Thyroid gland (tissue), 4 donors: ENCODE results near the gene SEC16B. TPM values are rescaled to one million over a fixed set of nuclear protein-coding genes. Genes with fewer than 3 reads are reported as not detected.
"Not testable (repeated sequence)": the region's sequence is repeated elsewhere in the genome, so short reads cannot be mapped to it uniquely, and the experiment has no call there.

ENCODE experiments used
- DNase-seq, 2 donors: peaks; one replicate each; pipeline ENCODE4 v3.0.0-alpha.2; 2019
- H3K27ac ChIP-seq, 3 donors: fragments of 200-600 bp; sonication (generic); 1 replicate in 2 of 3; 2 replicates in 1 of 3; pipeline ENCODE4 v1.5.1; 2016 to 2019; ENCODE audit warnings: mild to moderate bottlenecking in 1 of 3, moderate library complexity in 1 of 3
- H3K27me3 ChIP-seq: fragments of 200-600 bp; sonication (generic); one replicate; pipeline ENCODE4 v1.5.1; 2019
- H3K36me3 ChIP-seq, 2 donors: fragments of 200-600 bp; sonication (generic); one replicate each; pipeline ENCODE4 v1.5.1; 2016 to 2019
- H3K4me1 ChIP-seq, 2 donors: fragments of 200-600 bp; sonication (generic); one replicate each; pipeline ENCODE4 v1.5.1; 2017 to 2019
- H3K4me3 ChIP-seq, 3 donors: fragments of 200-600 bp; sonication (generic); replicated peaks in 1 of 3; 1 replicate in 2 of 3; 2 replicates in 1 of 3; pipeline ENCODE4 v1.5.1; 2016; ENCODE audit warnings: mild to moderate bottlenecking in 1 of 3
- H3K9me3 ChIP-seq: fragments of 200-600 bp; sonication (generic); one replicate; pipeline ENCODE4 v1.5.1; 2017
- CTCF ChIP-seq, 6 experiments: fragments of 200-600 bp in 3 of 6; fragments of 450-650 bp in 3 of 6; sonication (generic) in 3 of 6; IDR thresholded peaks; one replicate each; pipeline ENCODE4 v1.5.1; 2016 to 2019; ENCODE audit warnings: antibody characterized with exemption in 6 of 6, mild to moderate bottlenecking in 2 of 6, inconsistent platforms in 1 of 6, moderate library complexity in 1 of 6
- POLR2A ChIP-seq, 2 donors: fragments of 450-650 bp; IDR thresholded peaks; one replicate each; pipeline ENCODE4 v1.6.1; 2017; ENCODE audit warnings: antibody characterized with exemption in 2 of 2, mild to moderate bottlenecking in 2 of 2, moderate library complexity in 1 of 2
- WGBS, 2 donors: methylation state at CpG; one replicate each; pipeline ENCODE4 v1.1.5; 2017; 5-methylcytosine and 5-hydroxymethylcytosine counted together
- intact Hi-C: fragments of 100-400 bp; cut with DNase I; formaldehyde crosslinking; loops from one replicate; pipeline ENCODE4 v1.15.1; 2023
- total RNA-seq, 4 donors: library from RNA; depleted of rRNA; stranded (reverse); fragments of >200 nt; gene quantifications; one replicate each; pipeline ENCODE4 v1.2.3, GENCODE V29; 2016

The SEC16B gene
- total RNA-seq, 4 donors from 2014 or later = 3.8 to 12.8 (median 6.2) TPM

- H3K4me1 ChIP-seq = peaks cover 0 to 4% of the 10 kb centered on the region in 2 donors
- no peak for DNase-seq
- WGBS, 2 donors = 81 to 90% methylated on average over 4 of the region's 4 CpGs
- no peak overlapping the region for H3K27ac ChIP-seq
- H3K9me3 ChIP-seq = no peaks in the 10 kb centered on the region
- H3K4me3 ChIP-seq = no peak overlapping the region
- TF ChIP-seq POLR2A (IDR thresholded peaks at IDR 0.05) (no peak), CTCF (IDR thresholded peaks at IDR 0.05) (no peak)
- intact Hi-C loops = no loop called here
- H3K27me3 ChIP-seq = no peaks in the 10 kb centered on the region
- H3K36me3 ChIP-seq = no peaks in the 10 kb centered on the region
These were observed 29.1 kb upstream of the SEC16B start for GRCh38 chr1:177998696-177999631.

- H3K4me1 ChIP-seq = peaks cover 0 to 4% of the 10 kb centered on the region in 2 donors
- 89 to 92% methylated on average over 5 of the region's 5 CpGs for WGBS, 2 donors
- intact Hi-C loops = no loop called here
- no peaks in the 10 kb centered on the region for H3K36me3 ChIP-seq
- H3K27me3 ChIP-seq = no peaks in the 10 kb centered on the region
- no peaks in the 10 kb centered on the region for H3K9me3 ChIP-seq
- no peak for DNase-seq
- TF ChIP-seq CTCF (IDR thresholded peaks at IDR 0.05) (no peak), POLR2A (IDR thresholded peaks at IDR 0.05) (no peak)
- no peak overlapping the region for H3K27ac ChIP-seq
- H3K4me3 ChIP-seq = no peak overlapping the region
These were observed 27.1 kb upstream of the SEC16B start for GRCh38 chr1:177996957-177997356.

GRCh38 chr1:177995369-177995768 lies 25.5 kb upstream of the SEC16B start:
- H3K4me3 ChIP-seq = no peak overlapping the region
- 95% methylated on average over 5 of the region's 5 CpGs for WGBS, 2 donors
- peaks cover 0 to 4% of the 10 kb centered on the region in 2 donors for H3K4me1 ChIP-seq
- no peaks in the 10 kb centered on the region for H3K36me3 ChIP-seq
- H3K9me3 ChIP-seq = no peaks in the 10 kb centered on the region
- intact Hi-C loops = no loop called here
- no peaks in the 10 kb centered on the region for H3K27me3 ChIP-seq
- TF ChIP-seq POLR2A (IDR thresholded peaks at IDR 0.05) = no peak
- TF ChIP-seq CTCF (IDR thresholded peaks at IDR 0.05) = no peak
- no peak for DNase-seq
- H3K27ac ChIP-seq = no peak overlapping the region

- 82 to 88% methylated on average over 5 of the region's 5 CpGs for WGBS, 2 donors
These were observed 16.4 kb upstream of the SEC16B start for GRCh38 chr1:177986281-177986680.

GRCh38 chr1:177984761-177985160 lies 14.9 kb upstream of the SEC16B start:
- no peaks in the 10 kb centered on the region for H3K27me3 ChIP-seq
- no peak overlapping the region for H3K27ac ChIP-seq
- intact Hi-C loops = no loop called here
- no peak for DNase-seq
- H3K4me3 ChIP-seq = no peak overlapping the region
- H3K9me3 ChIP-seq = no peaks in the 10 kb centered on the region
- no peaks in the 10 kb centered on the region for H3K4me1 ChIP-seq
- 92 to 97% methylated on average over 1 of the region's 1 CpG for WGBS, 2 donors
- TF ChIP-seq POLR2A (IDR thresholded peaks at IDR 0.05) (no peak), CTCF (IDR thresholded peaks at IDR 0.05) (no peak)
- no peaks in the 10 kb centered on the region for H3K36me3 ChIP-seq

More at GRCh38 chr1:177986281-177986680, 16.4 kb upstream of the SEC16B start:
- H3K4me3 ChIP-seq, H3K27me3 ChIP-seq, H3K27ac ChIP-seq, DNase-seq, H3K4me1 ChIP-seq, H3K9me3 ChIP-seq, H3K36me3 ChIP-seq, intact Hi-C loops: not testable (repeated sequence)
